ENCODE measurements around the gene SCFD1. TPM values are rescaled to one million over a fixed set of nuclear protein-coding genes. Genes with fewer than 3 reads are reported as not detected.
"Not testable (repeated sequence)": the region's sequence is repeated elsewhere in the genome, so short reads cannot be mapped to it uniquely, and the experiment has no call there.

SCFD1 gene
- total RNA-seq, 2 experiments from 2014 or later, result 56.0 to 59.1 TPM

GRCh38 chr14:30608533-30609006 is 13.5 kb upstream of the SCFD1 start:
- CTCF ChIA-PET, result no interaction called here
- POLR2A ChIA-PET, result no interaction called here

GRCh38 chr14:30610787-30611343 is 11.3 kb upstream of the SCFD1 start:
- CTCF ChIA-PET, result no interaction called here
- POLR2A ChIA-PET, result no interaction called here

GRCh38 chr14:30614155-30614554 is 8.0 kb upstream of the SCFD1 start:
- CTCF ChIA-PET, result no interaction called here
- POLR2A ChIA-PET, result no interaction called here

- CTCF ChIA-PET, result no interaction called here
- POLR2A ChIA-PET, result no interaction called here
These were observed 1.9 kb upstream of the SCFD1 start for GRCh38 chr14:30620178-30620577.

GRCh38 chr14:30621354-30621939 is 672 bp upstream of the SCFD1 start:
- POLR2A ChIA-PET, result interaction anchor here (0.7 to 1.3 kb wide), 2 partner anchors 32 to 405 kb away, joined by 3 to 4 read pairs; no protein-coding TSS in a partner anchor
- CTCF ChIA-PET, result no interaction called here

- ChIA-PET CTCF (interaction anchor here (1.3 to 1.7 kb wide), 2 partner anchors 10 to 31 kb away, joined by 3 read pairs; no protein-coding TSS in a partner anchor), POLR2A (interaction anchor here (0.5 kb wide), 1 partner anchor 395 kb away, joined by 4 read pairs; no protein-coding TSS in a partner anchor)
These were observed 1.5 kb downstream of the SCFD1 start for GRCh38 chr14:30623412-30624131.

GRCh38 chr14:30624132-30624423 is 2.0 kb downstream of the SCFD1 start:
- POLR2A ChIA-PET, result no interaction called here
- CTCF ChIA-PET, result no interaction called here

- ChIA-PET CTCF (interaction anchor here (0.6 kb wide), 1 partner anchor 49 kb away, joined by 3 read pairs; no protein-coding TSS in a partner anchor), POLR2A (no interaction called here)
These were observed 3.4 kb downstream of the SCFD1 start for GRCh38 chr14:30625533-30625932.

- CTCF ChIA-PET, POLR2A ChIA-PET: not testable (repeated sequence)
These were observed 7.3 kb downstream of the SCFD1 start for GRCh38 chr14:30629432-30629831.

- ChIA-PET CTCF (no interaction called here), POLR2A (no interaction called here)
These were observed 8.1 kb downstream of the SCFD1 start for GRCh38 chr14:30630248-30630647.

GRCh38 chr14:30632730-30633129 is 10.6 kb downstream of the SCFD1 start:
- CTCF ChIA-PET, result interaction anchor here (1.0 kb wide), 1 partner anchor 10 kb away, joined by 3 read pairs; no protein-coding TSS in a partner anchor
- POLR2A ChIA-PET, result no interaction called here

GRCh38 chr14:30638926-30639325 is 16.8 kb downstream of the SCFD1 start:
- ChIA-PET CTCF (no interaction called here), POLR2A (no interaction called here)

GRCh38 chr14:30641207-30641606 is 19.1 kb downstream of the SCFD1 start:
- ChIA-PET POLR2A (no interaction called here), CTCF (no interaction called here)

- POLR2A ChIA-PET, CTCF ChIA-PET: not testable (repeated sequence)
These were observed 22.3 kb downstream of the SCFD1 start for GRCh38 chr14:30644462-30644861.

- ChIA-PET POLR2A (no interaction called here), CTCF (no interaction called here)
These were observed 23.5 kb downstream of the SCFD1 start for GRCh38 chr14:30645600-30645999.

GRCh38 chr14:30648471-30648870 is 26.4 kb downstream of the SCFD1 start:
- ChIA-PET POLR2A (no interaction called here), CTCF (no interaction called here)

GRCh38 chr14:30651937-30652336 is 29.8 kb downstream of the SCFD1 start:
- ChIA-PET CTCF (no interaction called here), POLR2A (no interaction called here)

- CTCF ChIA-PET, result interaction anchor here (1.4 kb wide), 1 partner anchor 32 kb away, joined by 3 read pairs; the partner anchor contains the start of gene SCFD1
These were observed 33.0 kb downstream of the SCFD1 start for GRCh38 chr14:30655124-30655523.

GRCh38 chr14:30655658-30656057 is 33.5 kb downstream of the SCFD1 start:
- ChIA-PET POLR2A (no interaction called here), CTCF (no interaction called here)

More at GRCh38 chr14:30655124-30655523, 33.0 kb downstream of the SCFD1 start:
- POLR2A ChIA-PET, result no interaction called here

- ChIA-PET POLR2A (no interaction called here), CTCF (no interaction called here)
These were observed 34.1 kb downstream of the SCFD1 start for GRCh38 chr14:30656190-30656632.

GRCh38 chr14:30657050-30657449 is 34.9 kb downstream of the SCFD1 start:
- POLR2A ChIA-PET, result interaction anchor here (0.5 kb wide), 1 partner anchor 8 kb away, joined by 4 read pairs; no protein-coding TSS in a partner anchor

More at GRCh38 chr14:30657050-30657449, 34.9 kb downstream of the SCFD1 start:
- CTCF ChIA-PET, result no interaction called here
